GM21737 (cell line): ENCODE data around the gene HSPB7.
"Not testable (repeated sequence)": the region's sequence is repeated elsewhere in the genome, so short reads cannot be mapped to it uniquely, and the experiment has no call there.

Experiments
- ATAC-seq: cut with Tn5 transposase; IDR thresholded peaks from one replicate; pipeline ENCODE4 v1.9.1; 2021; ENCODE audit warnings: mild to moderate bottlenecking, moderate library complexity; ENCODE audit not compliant: unreplicated experiment

HSPB7 gene

DNA sequence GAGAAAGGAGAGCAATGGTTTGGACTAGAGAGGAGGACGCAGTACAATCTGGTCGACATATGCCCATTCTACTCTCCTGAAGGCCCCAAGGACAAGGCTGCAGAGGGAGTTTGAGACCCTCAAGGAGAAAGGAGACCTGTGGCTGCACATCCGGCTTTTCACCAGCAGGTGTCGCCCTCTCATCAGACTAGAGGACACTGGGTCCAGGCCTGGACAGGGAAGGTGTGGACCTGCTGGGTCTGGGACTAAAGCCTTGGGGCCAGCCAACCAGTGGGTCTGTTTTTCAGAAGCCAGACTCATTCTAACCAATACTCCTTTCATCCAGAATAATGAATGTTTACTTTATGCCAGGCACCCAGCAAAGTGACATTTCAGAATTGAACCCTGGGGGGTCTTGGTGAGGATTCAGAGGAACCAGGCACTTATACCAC lies 8.8 kb downstream of the HSPB7 start:
- ATAC-seq, result no peak

DNA sequence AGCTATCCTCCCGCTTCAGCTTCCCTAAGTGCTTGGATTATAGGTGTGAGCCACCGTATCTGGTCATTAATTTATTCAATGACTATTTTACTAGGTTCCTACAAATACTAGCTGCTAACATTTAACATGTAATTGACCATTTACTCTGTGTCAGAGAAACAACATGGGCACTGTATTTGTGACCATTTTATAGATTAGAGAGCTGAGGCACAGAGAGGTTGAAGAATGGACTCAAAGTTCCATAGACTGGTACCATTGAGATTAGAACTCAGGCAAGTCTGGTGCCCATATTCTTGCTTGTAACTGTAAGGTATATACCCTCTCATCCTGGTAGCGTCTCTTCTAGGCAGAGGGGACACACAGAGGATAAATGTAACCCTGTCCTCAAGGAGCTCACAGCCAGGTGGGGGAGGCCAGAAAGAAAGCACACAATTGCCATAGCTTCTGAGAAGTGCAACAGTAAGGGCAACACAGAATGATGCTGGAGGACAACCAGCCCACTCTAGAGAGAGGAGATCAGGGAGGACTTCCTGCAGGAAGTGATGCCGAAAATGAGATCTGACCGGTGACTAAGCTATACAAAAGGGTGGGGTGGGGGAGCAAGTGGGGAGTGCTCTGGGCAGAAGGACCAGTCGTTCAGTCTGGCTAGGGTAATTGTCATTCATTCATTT lies 10.0 kb downstream of the HSPB7 start:
- ATAC-seq, result no peak

DNA sequence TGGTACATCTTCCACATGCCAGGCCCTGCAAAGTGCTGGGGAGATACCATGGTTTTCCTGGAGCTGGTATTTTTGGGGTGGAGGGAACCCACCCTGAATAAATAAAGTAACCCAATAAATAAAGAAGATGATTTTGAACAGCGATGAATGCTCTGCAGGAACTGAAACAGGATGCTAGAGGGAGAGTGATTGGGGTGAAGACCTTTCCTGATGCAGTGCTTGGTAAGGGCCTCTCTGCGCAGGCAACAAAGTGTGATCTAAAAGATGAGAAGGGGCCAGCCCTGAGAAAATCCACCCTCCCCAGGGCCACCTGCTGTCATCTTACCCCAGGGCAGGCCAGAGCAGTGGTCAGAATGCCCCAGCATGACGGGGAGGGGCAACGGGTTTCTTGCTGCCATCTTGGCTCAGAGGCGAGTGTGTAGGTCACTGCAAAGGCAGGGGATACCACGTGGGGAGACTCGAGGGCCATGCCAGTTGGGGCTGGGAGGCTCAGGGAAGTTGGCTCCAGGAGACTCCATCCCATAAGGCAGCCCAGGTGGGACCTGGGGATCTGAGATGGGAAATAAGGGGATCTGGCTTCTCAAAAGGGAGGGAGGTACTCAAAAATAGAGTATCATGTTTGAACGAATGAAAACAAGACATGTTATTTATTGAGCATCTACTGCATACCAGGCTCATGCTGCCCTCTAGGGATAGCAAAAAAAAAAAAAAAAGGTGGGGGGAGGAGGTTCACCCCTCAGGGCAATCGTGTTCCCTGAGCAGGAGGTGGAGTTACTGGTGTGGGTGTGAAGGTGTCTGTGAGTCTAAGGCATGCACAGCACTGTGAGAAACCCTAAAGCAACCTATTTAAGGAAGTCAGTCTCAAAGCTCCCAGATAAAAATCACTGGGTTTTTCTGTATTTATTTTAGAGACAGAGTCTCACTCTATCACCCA lies 11.0 kb downstream of the HSPB7 start:
- no peak for ATAC-seq

DNA sequence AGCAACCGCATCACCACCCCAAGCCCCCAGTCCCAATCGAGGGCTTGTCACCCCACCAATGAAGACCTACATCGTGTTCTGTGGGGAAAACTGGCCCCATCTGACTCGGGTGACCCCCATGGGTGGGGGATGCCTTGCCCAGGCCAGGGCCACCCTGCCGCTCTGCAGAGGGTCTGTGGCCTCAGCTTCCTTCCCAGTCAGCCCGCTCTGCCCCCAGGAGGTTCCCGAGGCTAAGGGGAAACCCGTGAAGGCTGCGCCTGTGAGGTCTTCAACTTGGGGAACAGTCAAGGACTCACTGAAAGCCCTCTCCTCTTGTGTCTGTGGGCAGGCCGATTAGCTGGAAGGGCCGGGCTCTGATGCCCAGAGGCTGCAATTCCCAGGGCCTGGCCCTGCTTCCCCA lies 11.8 kb downstream of the HSPB7 start:
- ATAC-seq, result no peak

DNA sequence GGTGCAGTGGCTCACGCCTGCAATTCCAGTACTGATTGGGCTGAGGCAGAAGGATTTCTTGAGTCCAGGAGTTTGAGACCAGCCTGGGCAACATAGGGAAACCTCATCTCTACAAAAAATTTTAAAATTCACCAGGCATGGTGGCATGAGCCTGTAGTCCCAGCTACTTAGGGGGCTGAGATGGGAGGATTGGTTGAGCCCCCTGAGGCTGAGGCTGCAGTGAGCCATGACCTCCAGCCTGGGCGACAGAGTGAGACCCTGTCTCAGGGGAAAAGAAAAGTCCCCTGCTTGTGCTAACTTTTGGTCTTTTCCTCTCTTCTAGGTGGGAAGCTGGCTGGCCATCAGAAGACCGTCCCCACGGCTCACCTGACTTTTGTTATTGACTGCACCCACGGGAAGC lies 12.2 kb downstream of the HSPB7 start:
- no peak for ATAC-seq

DNA sequence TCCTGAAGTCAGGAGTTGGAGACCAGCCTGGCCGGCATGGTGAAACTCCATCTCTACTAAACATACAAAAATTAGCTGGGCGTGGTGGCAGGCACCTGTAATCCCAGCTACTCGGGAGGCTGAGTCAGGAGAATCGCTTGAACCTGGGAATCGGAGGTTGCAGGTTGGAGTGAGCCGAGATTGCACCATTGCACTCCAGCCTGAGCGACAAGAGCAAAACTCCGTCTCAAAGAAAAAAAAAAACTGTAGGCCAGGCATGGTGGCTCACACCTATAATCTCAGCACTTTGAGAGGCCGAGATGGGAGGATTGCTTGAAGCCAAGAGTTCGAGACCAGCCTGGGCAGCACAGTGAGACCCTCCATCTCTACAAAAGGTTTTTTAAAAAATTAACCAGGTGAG lies 16.6 kb downstream of the HSPB7 start:
- ATAC-seq, result not testable (repeated sequence)

DNA sequence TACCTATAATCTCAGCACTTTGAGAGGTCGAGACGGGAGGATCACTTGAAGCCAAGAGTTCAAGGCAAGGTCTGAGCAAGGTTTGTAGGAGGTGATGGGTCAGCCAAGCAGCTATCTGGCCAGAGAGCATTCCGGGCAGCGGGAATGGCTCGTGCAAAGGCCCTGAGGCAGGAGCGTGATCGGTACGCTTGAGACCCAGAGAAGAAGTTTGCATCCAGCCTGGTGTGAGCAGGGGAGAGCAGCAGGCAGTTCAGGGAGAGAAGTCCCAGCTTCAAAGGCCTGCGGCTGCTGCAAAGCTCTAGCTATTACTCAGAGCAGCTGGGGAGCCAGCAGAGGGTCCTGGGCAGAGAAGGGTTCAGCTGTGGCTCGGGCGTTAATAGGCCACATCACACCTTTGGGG lies 18.9 kb downstream of the HSPB7 start:
- ATAC-seq, result no peak

DNA sequence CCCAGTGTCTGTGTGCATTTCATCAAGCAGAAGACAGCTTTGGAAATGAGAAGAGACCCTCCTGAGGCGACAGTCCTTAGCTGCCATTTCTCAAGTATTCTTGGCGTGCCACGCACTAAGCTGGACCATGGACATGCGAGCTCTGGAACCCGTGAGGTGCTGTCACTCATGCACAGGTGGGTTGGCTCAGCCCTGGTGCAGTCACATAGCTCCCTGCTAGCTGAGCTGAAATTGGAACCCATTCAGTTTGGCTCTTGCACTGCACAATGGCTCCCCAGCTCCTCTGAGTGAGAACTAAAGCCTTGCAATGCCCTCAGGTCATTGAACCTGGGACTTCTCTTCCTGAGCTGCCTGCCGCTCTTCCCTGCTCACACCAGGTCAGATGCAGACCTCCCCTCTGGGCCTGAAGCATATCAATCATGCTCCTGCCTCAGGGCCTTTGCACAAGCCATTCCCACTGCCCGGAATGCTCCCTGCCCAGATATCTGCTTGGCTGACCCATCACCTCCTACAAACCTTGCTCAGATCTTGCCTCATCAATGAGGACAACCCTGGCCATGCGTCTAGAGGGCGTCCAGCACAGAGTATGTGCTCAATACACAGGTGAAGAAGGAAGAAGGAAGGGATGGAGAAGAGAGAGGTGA lies 20.1 kb downstream of the HSPB7 start:
- no peak for ATAC-seq

DNA sequence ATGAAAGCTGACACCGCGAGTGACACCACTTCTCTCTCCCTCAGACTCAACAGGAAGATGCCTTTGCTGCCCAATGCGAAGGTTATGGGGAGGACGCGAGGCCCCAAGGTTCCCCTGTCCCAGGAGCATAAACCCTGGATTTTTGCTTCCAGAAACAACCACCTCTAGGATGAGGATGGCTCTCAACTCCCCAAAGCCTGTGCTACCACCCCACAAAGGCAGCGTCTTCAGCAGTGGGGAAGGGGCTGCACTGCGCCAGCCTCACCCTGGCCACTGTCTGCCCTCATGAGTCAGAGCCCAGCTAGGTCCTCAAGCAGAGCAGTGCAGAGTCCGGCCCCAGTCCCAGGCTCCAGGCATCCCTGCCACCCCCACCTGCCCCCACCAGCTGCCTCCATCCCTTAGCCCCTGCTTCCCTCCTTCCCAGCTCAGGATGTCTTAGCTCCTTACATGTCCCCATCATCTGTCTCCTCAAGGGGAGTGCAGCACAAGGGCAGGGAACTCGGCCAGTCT lies 20.7 kb downstream of the HSPB7 start:
- no peak for ATAC-seq

DNA sequence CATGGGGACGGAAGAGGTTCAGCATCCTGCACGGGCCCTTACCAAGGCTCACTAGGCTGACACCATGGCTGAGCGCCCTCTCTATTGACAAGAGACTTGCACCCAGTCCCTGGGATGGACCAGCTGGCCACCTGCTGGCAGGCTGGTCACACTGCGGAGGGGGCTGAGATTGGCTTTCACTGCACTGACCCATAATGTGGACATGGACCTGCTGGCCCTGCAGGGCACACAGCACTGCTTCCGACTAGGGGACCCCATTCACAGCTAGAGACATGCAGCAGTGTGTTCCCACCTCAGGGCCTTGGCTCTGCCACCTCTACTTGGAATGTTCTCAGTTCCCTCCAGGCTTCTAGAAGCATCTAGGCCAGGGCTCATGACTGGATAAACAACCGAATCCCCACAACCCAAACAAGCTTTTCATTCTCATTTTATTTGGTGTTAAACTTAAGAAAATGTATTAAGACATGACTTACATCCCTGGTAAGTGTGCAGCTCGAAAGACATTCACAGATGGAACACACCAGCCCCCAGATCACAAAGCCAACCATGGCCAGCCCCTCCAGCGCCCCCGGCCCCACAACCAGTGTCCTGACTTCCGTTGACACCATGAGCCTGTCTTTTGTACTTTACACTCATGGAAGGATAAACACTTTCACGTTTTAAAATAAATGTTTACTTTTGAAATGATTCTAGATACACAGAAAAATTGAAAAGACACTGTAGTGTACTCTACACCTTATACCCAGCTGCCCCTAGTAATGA lies 23.1 kb downstream of the HSPB7 start:
- ATAC-seq, result no peak

DNA sequence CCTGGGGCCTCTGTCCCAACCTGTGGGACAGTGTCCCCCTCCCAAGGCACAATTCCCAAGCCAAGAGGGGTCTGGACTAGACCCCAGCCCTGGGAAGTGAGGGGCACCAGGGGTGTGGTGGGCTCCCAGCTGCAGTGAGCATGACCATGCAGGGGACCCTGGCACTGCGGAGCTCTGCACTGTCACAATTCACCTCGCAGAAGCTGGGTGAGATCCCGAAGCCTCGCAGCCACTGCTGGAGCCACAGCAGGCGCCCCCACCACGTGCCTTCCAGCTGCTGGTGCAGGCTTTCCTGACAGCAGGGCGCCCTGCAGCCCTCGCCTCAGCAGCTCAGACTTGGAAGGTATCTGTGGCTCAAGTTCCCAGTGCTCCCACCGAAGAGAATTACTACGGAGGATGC lies 23.8 kb downstream of the HSPB7 start:
- no peak for ATAC-seq

DNA sequence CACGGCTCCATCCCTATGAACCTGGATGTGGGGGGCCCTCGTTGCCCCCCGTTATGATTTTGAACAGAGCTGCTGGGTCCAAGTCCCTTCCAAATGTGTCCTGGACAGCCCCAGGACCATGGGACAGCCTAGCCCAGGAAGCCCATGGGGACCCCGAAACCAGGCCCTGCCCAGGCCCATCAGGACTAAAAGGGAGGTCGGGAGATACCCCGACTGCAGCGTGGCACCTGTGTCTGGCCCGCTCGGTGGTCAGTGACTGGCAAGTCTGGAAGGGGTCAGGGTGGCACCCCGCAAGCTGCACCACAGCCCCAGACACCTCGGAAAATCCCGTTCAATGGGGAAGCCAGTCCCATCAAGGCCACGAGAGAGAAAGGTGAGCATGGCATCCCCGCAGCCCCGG lies 24.2 kb downstream of the HSPB7 start:
- no peak for ATAC-seq

DNA sequence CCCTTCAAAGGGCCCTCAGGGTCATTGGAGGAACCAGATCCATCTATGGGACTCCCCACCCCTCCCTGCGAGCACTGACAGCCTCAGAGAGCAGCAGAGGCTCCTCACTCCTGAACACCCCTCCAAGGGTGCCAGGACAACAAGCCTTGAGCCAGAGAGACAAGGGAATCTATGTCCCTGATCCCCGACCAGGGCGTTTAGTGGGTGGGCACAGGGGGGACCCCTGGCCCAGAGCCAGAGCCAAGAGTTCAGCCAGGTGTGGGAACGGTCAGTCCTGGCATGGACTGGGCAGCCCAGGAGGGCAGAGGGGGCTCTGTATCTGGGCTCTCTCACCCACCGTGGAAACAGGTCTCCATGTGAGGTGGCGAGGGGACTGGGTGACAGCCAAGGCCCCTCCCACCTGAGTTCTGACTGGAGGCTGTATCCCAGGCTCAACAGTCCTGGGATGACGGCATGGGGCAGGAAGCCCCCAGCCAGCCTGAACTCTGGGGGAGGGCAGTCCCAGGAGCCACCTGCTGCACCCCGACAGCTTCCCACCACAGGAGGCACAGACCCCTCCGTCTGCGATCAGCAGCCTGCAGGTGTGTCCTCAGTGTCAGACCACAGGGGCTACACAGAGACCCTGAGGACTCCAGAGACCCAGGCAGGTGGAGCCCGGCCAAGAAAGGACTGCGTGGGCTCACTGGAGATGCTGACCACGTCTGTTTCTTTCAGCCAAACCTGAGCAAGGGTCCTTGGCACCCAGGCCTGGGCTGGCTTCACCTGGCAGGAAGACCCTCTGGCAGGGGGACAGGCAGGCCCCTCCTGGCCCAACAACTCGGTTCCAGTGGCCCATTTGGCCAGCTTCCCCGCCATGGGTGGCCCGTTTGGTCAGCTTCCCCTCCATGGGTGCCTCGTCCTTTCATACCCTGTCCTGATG lies 25.0 kb downstream of the HSPB7 start:
- ATAC-seq, result no peak

DNA sequence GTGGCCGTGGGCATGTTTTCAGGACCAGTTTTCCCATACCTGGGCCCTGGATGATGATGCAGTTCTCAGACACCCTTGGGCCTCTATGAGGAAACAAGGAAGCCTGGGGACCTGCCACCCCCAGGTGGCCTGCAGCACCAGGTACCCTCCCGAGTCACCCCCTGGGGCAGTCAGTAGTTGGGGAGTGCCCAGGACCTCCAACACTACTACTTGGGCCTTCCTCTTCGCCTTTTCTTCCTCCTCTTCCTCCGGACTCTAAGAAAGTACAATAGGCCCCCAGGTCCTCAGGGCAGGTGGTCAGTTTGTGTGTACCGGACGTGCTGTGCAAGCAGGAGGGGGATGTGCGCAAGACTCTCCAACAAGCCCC lies 25.7 kb downstream of the HSPB7 start:
- no peak for ATAC-seq

DNA sequence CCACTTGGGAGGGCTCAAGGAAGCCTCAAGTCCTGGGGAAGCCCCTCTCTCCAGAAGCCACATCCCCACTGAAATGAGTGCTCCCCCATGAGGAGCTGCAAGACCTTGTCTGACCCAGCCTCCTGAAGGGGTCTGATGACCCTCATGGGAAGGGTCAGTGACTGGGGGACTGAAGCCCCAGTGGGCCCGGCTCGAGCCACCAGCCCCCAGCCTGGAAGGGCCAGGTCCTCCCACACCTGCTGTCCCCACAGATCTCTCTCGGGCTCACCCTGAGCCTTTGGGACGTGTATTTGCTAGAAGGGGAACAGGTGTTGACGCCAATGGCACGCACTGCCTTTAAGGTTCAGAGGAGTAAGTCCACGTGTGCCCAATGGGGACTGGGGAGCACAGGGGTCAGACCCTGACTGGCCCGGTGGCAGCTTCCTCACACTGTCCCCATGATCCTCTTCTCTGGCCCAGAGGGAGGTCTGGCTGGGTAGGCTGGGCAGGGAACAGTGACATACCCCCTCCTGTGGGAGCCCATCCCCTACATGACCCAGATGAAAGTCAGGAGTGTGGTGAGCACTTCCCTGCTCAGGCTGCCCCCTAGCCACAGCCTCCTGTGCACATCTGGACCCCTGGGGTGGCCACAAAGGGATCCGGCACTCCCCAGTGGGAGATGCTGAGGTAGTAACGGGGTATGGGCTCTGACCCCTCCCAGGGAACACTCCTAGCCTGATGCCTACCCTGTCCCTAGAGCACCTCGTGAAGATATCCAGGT lies 26.2 kb downstream of the HSPB7 start:
- ATAC-seq, result no peak

DNA sequence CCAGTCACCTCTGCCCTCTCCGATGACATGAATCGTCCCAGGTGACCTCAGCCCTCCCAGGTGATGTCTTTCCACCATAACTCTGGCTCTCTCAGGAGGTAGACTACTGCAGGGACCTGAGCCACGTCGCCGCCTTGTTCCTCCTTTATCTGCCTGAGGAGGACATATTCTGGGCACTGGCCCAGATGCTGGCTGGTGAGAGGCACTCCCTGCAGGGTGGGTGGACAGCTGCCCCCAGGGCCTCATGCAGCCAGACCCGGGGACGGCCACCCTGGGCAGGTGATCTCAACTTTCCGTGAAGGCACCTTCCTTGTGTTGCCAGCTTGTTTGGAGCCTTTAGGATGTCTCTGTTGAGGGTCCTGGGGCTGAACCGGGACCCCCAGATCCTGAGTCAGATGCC lies 28.1 kb downstream of the HSPB7 start:
- no peak for ATAC-seq

DNA sequence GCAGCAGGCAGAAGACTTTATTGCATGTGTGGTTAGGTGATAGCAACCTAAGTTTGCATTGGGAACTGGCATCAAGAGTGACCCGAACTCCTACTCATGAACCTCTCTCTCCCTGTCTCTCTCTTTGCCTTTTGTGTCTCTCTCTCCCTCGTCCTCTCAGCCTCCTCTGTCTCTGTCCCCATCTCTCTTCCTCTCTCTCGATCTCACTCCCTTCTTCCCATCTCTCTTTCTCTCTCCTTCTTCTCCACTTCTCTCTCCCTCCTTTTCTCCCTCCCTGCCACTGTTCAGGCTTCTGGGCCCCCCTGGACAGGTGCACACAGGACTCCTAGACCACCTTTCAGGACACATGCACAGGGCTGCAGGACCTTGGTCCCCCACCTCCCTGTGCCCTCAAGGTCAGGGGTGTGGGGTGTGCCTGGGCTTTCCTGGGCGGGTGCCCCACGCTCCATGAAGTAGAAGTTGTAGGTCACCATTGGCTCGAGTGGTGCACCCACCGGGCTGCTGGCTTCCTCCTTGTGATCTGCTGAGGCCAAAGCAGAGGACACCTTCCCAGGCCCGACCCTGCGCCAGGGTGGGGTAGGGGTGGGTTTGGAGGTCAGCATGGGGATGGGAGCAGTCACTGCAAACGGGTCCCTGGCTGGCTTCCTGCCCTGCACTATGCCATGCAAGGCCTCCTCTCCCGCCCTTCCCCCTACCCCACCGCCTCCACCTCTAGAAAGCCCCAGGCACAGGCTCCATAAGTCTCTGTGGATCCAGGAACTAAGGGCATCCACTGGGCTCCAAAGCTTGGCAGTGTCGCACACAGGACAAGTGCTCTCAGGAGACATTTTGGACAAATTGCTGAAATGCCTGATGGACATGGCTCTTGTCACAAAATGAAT lies 28.7 kb downstream of the HSPB7 start:
- ATAC-seq, result no peak

DNA sequence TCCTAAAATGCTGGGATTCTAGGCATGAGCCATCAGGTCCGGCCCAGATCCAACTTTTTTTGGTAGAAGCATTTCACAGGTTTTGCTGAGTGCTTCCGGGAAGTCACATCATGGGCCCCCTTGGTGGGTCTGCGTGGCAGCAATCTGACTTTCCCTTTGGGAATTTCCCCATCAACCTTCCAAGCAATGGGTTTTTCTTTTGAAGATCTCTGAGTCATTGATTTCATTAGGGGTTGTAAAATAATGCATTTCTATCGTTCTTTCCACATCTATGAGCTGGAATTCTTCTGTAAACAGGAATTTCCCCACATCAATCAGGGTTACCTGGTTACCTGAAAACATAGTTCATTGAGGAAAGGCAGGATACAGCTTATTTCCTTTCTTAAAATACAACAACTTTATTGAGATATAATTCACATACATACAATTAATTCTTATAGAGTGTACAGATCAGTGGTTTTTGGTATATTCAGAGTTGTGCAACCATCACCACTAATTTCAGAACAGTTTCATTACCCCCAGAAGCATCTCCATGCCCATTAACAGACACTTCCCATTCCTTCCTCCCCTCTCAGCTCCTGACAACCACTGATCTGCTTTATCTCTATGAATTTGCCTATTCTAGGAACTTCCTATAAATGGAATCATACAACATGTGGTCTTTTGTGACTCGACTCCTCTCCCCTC lies 32.1 kb downstream of the HSPB7 start:
- no peak for ATAC-seq
